HepG2 (cell line): ENCODE measurements around the gene TRAPPC3. TPM values are rescaled to one million over a fixed set of nuclear protein-coding genes. Genes with fewer than 3 reads are reported as not detected.

ENCODE experiments used
- HDAC1 ChIP-seq: sonication (generic); formaldehyde crosslinking; IDR thresholded peaks from 2 replicates; pipeline ENCODE4 v1.5.1; 2020; ENCODE audit warnings: mild to moderate bottlenecking, missing genetic modification reagents
- ISL2 ChIP-seq: sonication (generic); formaldehyde crosslinking; IDR thresholded peaks from 2 replicates; pipeline ENCODE4 v1.5.0; 2020; ENCODE audit warnings: missing genetic modification reagents
- NR1H2 ChIP-seq: sonication (generic); formaldehyde crosslinking; IDR thresholded peaks from 2 replicates; pipeline ENCODE4 v1.8.1; 2022; ENCODE audit warnings: low read depth, missing genetic modification reagents, borderline replicate concordance
- SMARCE1 ChIP-seq: fragments of 450-650 bp; IDR thresholded peaks from 2 replicates; pipeline ENCODE4 v1.6.1; 2017; ENCODE audit warnings: borderline replicate concordance
- TBX3 ChIP-seq: fragments of 450-650 bp; IDR thresholded peaks from 2 replicates; pipeline ENCODE4 v1.6.1; 2017; ENCODE audit warnings: antibody characterized with exemption, mild to moderate bottlenecking, inconsistent platforms, borderline replicate concordance
- TEAD2 ChIP-seq: sonication (generic); formaldehyde crosslinking; IDR thresholded peaks from 2 replicates; pipeline ENCODE4 v1.9.0; 2021; ENCODE audit warnings: missing genetic modification reagents
- USF2 ChIP-seq, 2 experiments: sonication (generic) in 1 of 2; formaldehyde crosslinking in 1 of 2; IDR thresholded peaks; 2 replicates each; pipeline versions ENCODE4 v1.5.1 to v1.6.1; 2011 to 2020; ENCODE audit warnings: borderline replicate concordance in 1 of 2, low read depth in 1 of 2, low read length in 1 of 2, mild to moderate bottlenecking in 1 of 2, missing genetic modification reagents in 1 of 2, moderate library complexity in 1 of 2
- ZBTB34 ChIP-seq: sonication (generic); formaldehyde crosslinking; IDR thresholded peaks from 2 replicates; pipeline ENCODE4 v1.8.0; 2022; ENCODE audit warnings: mild to moderate bottlenecking, missing genetic modification reagents
- ZNF335 ChIP-seq: sonication (generic); formaldehyde crosslinking; IDR thresholded peaks from 2 replicates; pipeline ENCODE4 v1.4.0; 2020; ENCODE audit warnings: missing genetic modification reagents
- ZNF432 ChIP-seq: sonication (generic); formaldehyde crosslinking; IDR thresholded peaks from 2 replicates; pipeline ENCODE4 v1.5.0; 2020; ENCODE audit warnings: missing genetic modification reagents, mild to moderate bottlenecking, borderline replicate concordance
- ZNF441 ChIP-seq: sonication (generic); formaldehyde crosslinking; IDR thresholded peaks from 2 replicates; pipeline ENCODE4 v1.7.0; 2021; ENCODE audit warnings: missing genetic modification reagents, borderline replicate concordance
- ZNF740 ChIP-seq: sonication (generic); formaldehyde crosslinking; IDR thresholded peaks from 2 replicates; pipeline ENCODE4 v1.4.0; 2020; ENCODE audit warnings: missing genetic modification reagents
- polyA plus RNA-seq, 8 experiments: library from polyadenylated mRNA; depleted of rRNA in 3 of 8; stranded (reverse) in 7 of 8; unstranded in 1 of 8; fragments of >200 nt; fragmentation: Illumina TruSeq in 4 of 8; extraction: Trizol in 4 of 8; gene quantifications; 2 replicates each; pipeline versions ENCODE4 v1.2.1 to v1.2.3, GENCODE V29; 2011 to 2016; ENCODE audit warnings: low read depth in 4 of 8, missing spikeins in 1 of 8, mixed read lengths in 1 of 8; ENCODE audit not compliant: insufficient read depth in 1 of 8
- total RNA-seq, 5 experiments: library from RNA; depleted of rRNA; stranded (reverse); fragments of >200 nt; fragmentation: Illumina TruSeq; extraction: Trizol; gene quantifications; 2 replicates each; pipeline ENCODE4 v1.2.3, GENCODE V29; 2016; ENCODE audit warnings: low read depth in 1 of 5
- TF ChIP-seq, protein P1 (sequence below): sonication (generic); formaldehyde crosslinking; IDR thresholded peaks from 2 replicates; pipeline ENCODE4 v1.4.0; 2020; ENCODE audit warnings: missing genetic modification reagents, borderline replicate concordance

TRAPPC3 gene
- total and polyA plus RNA-seq, 2 of the 13 experiments (the other 11 are each of a cell fraction or from before 2014, with no cell fraction given), result 53.7 to 62.4 TPM

DNA sequence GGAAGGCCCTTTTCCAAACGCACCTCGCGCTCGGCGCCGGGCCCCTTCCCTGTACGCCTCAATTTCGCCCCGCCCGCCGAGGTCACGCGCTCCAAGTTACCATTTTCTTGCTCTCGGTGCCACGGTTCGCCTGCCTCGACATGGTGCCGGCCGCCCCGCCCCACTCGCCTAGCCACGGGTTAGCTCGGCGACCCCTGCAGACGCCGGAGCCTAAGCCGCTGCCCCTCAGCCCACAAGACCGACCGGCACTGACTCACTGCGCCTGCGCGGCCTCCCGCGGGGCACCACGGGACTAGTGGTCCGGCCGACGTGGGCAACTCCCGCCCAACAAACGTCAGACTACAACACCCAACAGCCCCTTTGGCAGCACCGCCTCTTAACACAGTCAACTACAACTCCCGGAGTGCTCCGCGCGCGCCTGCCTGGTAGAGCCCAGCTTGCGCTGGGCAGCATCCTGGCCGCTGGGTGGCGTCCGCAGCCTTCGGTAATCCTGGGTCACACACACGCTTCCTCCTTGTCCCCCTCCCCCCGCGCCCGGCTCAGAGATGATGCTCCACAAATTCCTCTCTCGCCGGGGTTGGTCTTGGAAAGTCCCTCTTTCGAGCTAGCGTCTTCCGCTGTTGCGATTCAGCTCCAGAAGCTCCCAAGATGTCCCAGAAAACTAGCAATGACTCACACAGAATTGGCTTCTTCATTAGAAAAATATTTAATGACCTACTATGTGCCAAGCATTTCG, at the start of gene TRAPPC3 (continued):
- TF ChIP-seq HDAC1 (peak; percentile 90), TEAD2 (CRISPR knock-in tag) (no peak), ZBTB34 (CRISPR knock-in tag) (peak; percentile 90), TBX3 (no peak), NR1H2 (no peak), ZNF441 (CRISPR knock-in tag) (no peak), ZNF740 (CRISPR knock-in tag) (no peak), USF2 (IDR thresholded peaks at IDR 0.05; ENCODE audit: low read depth, low read length) (no peak), USF2 (CRISPR knock-in tag; IDR thresholded peaks at IDR 0.05; ENCODE audit: borderline replicate concordance) (peak; percentile 72), ISL2 (CRISPR knock-in tag) (peak; percentile 67), ZNF335 (CRISPR knock-in tag) (no peak; the same call in 1 of the 2 replicates), SMARCE1 (no peak), ZNF432 (no peak)
- TF ChIP-seq, protein P1, sequence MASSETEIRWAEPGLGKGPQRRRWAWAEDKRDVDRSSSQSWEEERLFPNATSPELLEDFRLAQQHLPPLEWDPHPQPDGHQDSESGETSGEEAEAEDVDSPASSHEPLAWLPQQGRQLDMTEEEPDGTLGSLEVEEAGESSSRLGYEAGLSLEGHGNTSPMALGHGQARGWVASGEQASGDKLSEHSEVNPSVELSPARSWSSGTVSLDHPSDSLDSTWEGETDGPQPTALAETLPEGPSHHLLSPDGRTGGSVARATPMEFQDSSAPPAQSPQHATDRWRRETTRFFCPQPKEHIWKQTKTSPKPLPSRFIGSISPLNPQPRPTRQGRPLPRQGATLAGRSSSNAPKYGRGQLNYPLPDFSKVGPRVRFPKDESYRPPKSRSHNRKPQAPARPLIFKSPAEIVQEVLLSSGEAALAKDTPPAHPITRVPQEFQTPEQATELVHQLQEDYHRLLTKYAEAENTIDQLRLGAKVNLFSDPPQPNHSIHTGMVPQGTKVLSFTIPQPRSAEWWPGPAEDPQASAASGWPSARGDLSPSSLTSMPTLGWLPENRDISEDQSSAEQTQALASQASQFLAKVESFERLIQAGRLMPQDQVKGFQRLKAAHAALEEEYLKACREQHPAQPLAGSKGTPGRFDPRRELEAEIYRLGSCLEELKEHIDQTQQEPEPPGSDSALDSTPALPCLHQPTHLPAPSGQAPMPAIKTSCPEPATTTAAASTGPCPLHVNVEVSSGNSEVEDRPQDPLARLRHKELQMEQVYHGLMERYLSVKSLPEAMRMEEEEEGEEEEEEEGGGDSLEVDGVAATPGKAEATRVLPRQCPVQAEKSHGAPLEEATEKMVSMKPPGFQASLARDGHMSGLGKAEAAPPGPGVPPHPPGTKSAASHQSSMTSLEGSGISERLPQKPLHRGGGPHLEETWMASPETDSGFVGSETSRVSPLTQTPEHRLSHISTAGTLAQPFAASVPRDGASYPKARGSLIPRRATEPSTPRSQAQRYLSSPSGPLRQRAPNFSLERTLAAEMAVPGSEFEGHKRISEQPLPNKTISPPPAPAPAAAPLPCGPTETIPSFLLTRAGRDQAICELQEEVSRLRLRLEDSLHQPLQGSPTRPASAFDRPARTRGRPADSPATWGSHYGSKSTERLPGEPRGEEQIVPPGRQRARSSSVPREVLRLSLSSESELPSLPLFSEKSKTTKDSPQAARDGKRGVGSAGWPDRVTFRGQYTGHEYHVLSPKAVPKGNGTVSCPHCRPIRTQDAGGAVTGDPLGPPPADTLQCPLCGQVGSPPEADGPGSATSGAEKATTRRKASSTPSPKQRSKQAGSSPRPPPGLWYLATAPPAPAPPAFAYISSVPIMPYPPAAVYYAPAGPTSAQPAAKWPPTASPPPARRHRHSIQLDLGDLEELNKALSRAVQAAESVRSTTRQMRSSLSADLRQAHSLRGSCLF, result no peak
